Measurements from ENCODE around the gene GNG13.

DNA sequence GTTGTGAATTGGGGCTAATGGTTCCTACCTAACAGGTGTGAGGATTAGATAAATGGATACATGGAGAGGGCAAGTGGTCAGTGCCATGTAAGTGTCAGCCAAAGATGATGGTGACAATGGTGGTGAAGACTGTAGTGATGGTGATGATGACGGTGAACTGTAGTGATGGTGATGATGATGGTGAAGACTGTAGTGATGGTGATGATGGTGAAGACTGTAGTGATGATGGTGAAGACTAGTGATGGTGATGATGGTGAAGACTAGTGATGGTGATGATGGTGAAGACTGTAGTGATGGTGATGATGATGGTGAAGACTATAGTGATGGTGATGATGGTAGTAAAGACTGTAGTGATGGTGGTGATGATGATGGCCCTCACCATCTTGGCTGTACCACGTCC is 18.1 kb upstream of the GNG13 start:
- TF ChIP-seq GABPA (IDR thresholded peaks at IDR 0.05; ENCODE audit: low read depth) (no peak), POLR2AphosphoS5 (IDR thresholded peaks at IDR 0.05; ENCODE audit: low read depth) (no peak), CTCF (IDR thresholded peaks at IDR 0.05; ENCODE audit: insufficient read depth, low read length) (no peak)
- TF ChIP-seq, protein P1, sequence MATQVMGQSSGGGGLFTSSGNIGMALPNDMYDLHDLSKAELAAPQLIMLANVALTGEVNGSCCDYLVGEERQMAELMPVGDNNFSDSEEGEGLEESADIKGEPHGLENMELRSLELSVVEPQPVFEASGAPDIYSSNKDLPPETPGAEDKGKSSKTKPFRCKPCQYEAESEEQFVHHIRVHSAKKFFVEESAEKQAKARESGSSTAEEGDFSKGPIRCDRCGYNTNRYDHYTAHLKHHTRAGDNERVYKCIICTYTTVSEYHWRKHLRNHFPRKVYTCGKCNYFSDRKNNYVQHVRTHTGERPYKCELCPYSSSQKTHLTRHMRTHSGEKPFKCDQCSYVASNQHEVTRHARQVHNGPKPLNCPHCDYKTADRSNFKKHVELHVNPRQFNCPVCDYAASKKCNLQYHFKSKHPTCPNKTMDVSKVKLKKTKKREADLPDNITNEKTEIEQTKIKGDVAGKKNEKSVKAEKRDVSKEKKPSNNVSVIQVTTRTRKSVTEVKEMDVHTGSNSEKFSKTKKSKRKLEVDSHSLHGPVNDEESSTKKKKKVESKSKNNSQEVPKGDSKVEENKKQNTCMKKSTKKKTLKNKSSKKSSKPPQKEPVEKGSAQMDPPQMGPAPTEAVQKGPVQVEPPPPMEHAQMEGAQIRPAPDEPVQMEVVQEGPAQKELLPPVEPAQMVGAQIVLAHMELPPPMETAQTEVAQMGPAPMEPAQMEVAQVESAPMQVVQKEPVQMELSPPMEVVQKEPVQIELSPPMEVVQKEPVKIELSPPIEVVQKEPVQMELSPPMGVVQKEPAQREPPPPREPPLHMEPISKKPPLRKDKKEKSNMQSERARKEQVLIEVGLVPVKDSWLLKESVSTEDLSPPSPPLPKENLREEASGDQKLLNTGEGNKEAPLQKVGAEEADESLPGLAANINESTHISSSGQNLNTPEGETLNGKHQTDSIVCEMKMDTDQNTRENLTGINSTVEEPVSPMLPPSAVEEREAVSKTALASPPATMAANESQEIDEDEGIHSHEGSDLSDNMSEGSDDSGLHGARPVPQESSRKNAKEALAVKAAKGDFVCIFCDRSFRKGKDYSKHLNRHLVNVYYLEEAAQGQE (IDR thresholded peaks at IDR 0.05; ENCODE audit: insufficient replicate concordance, low read depth) = no peak

Measured in HL-60 (cell line).